GM18858 (cell line): ENCODE measurements around the gene SLCO4C1.
"Not testable (repeated sequence)": the region's sequence is repeated elsewhere in the genome, so short reads cannot be mapped to it uniquely, and the experiment has no call there.

Source experiments
- ATAC-seq: cut with Tn5 transposase; IDR thresholded peaks from one replicate; pipeline ENCODE4 v1.9.1; 2021; ENCODE audit not compliant: unreplicated experiment

The SLCO4C1 gene, protein sequence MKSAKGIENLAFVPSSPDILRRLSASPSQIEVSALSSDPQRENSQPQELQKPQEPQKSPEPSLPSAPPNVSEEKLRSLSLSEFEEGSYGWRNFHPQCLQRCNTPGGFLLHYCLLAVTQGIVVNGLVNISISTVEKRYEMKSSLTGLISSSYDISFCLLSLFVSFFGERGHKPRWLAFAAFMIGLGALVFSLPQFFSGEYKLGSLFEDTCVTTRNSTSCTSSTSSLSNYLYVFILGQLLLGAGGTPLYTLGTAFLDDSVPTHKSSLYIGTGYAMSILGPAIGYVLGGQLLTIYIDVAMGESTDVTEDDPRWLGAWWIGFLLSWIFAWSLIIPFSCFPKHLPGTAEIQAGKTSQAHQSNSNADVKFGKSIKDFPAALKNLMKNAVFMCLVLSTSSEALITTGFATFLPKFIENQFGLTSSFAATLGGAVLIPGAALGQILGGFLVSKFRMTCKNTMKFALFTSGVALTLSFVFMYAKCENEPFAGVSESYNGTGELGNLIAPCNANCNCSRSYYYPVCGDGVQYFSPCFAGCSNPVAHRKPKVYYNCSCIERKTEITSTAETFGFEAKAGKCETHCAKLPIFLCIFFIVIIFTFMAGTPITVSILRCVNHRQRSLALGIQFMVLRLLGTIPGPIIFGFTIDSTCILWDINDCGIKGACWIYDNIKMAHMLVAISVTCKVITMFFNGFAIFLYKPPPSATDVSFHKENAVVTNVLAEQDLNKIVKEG

DNA sequence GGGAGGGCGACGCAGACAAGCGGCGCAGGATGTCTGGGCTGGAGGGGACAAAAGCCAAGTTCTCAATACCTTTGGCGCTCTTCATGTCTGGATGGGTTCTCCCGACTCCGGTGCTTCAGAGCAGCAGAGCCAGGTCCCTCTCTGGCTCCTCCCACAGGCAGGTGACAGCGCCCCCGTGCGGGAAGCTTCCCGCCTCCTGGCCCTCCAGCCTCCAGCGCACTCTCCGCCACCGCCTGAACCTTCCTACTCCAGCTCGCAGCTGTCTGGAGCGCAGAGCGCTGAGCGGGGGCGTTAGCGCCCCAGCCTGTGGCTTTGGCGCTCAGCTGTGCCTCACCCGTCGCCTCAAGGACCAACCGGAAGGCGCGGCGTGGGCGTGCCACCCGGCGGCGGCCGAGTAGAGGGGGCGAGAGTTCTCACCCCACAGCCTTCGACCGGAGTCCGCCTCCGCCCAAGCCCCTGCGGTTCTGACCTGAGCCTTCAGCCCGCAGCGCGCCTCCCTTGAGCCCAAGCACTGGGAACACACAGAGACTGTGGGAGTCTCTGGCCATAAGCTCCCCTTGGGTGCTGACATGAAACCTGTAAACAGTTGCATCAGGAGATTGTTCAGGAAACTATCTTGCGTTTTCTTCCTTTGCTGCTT lies at the start of gene SLCO4C1:
SLCO4C1 (minus strand) TSS at position 107 of the 640 bp plus-strand sequence; CDS start at position 85, 22 bp downstream.
- ATAC-seq, result peak; percentile 98

DNA sequence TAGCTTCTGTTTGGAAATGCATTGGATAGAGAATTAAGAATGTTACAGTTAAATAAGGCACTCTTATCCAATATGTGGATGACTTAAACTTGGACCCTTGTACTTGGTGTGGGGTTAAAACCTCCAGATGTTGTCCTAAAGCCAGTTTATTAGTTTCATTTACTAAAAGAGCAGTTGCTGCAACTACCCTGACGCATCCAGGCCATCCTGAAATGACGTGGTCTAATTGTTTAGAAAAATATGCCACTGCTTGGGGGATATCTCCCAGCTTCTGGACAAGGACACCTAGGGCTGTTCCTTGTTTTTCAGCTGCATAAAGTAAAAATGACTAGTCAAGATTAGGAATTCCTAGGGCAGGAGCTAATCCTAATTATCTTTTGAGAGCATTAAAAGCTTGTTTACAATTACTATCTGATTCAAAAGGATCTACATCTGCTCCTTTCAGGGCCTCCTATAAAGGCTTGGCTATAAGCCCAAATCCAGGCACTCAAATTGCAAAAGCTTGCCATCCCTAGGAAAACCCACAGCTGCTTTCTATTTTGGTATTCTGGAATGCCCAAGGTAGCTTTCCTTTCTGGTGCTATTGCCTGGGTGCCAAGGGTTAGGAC lies 45.7 kb upstream of the SLCO4C1 start:
- no peak for ATAC-seq

DNA sequence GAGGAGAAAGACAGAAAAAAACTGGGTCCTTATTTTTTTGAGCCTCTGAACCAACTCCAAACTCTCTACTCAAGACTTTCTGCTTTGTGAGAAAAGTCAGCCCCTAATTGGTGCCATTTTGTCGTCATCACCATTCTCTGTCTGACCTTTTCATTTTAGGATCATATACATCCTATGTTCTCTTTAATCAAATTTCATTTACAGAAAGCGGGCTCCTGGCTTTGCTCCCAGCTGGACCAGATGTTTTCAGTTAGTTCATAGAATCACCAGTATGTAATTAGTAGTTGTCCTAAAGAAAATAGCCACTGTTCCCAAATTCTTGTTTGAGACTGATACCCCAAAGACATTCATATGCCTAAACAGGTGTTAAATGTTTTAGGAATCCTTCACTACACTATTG lies 28.6 kb upstream of the SLCO4C1 start:
- no peak for ATAC-seq

DNA sequence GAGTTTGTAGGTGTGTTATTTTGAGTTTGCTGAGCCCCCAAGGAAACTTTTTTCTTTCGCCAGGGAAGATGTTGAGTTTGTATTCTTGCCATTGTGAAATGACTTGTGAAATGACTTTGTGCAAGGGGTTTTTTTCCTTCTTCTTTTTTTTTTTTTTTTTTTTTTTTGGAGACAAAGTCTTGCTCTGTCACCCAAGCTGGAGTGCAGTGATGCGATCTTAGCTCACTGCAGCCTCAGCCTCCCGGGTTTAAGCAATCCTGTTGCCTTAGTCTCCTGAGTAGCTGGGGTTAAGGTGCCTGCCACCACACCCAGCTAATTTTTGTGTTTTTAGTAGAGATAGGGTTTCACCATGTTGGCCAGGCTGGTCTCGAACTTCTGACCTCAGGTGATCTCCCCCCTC lies 22.7 kb upstream of the SLCO4C1 start:
- not testable (repeated sequence) for ATAC-seq

DNA sequence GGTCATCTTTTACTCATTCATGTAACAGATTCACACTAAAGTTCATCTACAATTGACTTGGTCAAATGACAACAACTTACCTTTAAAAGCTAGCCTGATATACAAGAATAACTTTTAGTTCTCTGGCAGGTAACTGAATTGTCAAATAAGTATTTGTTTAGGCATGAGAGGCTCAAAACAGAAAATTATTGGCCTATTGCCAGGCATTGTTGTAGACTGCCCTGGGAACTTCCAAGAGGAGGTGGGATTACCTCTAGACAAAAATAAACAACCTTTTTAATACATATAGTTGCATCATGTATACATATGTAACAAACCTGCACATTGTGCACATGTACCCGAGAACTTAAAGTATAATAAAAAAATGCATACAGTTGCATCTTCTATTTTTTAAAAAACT lies 18.2 kb upstream of the SLCO4C1 start:
- no peak for ATAC-seq

DNA sequence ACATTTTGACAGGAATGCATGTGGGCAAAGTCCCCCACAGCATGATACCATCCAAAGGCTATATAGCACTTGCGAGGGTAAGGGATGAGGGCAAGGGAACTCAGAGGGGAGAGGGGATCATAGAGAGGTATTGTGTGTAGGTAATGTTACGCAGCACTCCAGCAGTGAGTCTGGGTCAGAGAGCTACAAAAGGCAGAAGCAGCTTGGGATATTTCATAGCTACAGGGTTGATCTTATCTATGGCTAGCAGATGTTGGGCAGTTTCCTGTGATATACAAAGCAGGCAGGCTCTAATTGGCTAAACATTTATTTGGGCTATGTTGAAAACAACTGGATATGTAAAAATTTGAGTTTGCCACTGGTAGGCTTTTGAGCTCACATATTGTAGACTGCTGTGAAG lies 17.8 kb upstream of the SLCO4C1 start:
- ATAC-seq, result no peak

DNA sequence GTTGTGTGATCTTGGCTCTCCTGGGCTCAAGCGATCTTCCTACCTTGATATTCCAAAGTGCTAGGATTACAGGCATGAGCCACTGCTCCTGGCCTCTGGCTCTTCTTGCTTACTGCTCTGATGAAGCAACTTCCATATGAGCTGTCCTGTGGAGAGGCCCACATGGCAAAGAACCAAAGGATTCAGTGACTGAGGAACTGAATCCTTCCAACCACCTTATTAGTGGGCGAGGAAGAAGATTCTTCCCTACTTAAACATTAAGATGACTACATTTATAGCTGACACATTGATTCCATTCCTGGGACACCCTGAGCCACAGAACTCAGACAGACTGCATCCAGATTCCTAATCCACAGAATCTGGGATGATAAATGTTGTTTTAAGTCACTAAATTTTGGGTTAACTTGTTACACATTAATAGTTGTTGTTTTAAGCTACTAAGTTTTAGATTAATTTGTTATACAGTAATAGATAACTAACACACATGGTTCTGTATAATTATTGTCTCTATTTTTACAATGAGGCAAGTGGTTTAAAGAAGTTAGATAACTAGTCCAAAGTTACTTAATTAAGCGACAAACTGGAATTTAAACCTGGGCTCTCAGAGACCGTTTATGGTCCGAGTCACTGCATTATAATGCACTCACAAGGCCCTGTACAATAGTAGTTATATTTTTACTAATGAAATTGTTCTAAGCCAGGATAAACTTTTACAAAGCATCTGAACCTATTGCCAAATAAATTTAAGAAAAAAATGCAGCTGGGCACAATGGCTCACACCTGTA lies 16.7 kb upstream of the SLCO4C1 start:
- no peak for ATAC-seq

DNA sequence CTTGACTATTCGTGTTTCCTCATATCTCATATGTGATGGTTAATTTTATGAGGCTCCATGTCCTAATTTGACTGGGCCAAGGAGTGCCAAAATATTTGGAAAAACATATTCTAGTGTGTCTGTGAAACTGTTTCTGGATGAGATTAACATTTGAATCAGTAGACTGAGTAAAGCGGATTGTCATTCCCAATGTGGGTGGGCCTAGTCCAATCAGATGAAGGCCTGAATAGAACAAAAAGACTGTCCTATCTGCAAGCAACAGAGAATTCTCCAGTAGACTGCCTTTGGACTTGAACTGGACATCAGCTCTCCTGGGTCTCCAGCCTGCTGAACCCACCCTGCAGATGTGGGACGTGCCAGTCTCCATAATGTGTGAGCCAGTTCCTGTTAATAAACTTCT lies 13.5 kb upstream of the SLCO4C1 start:
- ATAC-seq, result no peak

DNA sequence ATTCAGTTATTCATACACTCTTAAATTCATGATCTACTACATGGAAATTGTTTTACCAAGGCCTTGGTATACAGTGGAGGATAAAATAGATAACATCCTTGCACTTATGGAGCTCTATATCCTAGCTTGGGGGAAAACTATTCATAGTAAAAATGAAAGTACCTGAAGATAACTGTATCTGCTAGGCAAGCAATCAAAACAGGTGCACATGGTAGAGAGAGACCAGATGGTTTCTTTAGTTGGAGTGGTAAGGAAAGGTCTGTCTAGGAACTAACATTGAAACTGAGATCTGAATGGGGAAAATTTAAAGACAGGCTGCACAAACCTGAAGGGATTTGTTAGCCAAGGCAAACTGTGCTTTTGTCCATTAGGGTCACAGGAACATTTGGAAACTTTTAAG lies 11.1 kb upstream of the SLCO4C1 start:
- no peak for ATAC-seq

DNA sequence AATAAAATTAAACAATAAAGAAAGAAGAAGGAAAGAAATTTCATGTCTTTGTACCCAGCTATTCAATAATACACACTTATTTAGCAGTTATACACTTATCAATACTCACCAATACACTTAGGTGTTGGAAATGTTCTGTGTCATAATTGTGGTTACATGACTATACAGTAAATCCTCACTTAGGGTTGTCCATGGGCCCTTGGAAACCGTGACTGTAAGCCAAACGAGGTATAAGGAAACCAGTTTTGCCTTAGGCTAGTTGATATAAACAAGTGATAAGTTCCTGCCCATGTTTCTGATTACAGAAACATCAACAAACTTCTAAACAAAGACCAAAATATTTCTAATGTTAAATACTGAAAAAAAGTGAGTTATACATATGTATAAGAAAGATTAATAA lies 10.0 kb upstream of the SLCO4C1 start:
- no peak for ATAC-seq

DNA sequence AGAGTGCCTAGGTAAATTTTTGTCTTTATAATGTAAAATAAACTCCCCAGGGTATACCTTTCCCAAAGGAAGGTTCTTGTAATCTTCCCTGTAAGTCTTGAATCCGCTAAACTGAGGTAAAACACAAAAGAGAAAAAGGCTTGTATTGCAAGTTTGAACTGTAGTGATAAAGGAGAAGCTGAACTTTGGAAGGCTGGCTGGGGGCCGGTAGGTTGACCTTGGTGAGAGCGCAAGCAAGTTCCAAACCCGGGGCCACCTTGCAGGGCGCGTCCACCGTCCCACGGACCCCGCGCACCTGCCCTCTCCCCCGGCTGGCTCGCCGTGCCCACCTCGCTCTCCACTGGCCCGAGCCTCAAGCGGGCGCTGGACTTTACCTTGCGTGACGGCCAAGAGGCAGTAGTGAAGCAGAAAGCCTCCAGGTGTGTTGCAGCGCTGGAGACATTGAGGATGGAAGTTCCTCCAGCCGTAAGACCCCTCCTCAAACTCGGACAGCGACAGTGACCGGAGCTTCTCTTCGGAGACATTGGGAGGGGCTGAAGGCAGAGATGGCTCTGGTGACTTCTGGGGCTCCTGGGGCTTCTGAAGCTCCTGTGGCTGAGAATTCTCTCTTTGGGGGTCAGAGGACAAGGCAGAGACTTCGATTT lies 428 bp downstream of the SLCO4C1 start:
- no peak for ATAC-seq

DNA sequence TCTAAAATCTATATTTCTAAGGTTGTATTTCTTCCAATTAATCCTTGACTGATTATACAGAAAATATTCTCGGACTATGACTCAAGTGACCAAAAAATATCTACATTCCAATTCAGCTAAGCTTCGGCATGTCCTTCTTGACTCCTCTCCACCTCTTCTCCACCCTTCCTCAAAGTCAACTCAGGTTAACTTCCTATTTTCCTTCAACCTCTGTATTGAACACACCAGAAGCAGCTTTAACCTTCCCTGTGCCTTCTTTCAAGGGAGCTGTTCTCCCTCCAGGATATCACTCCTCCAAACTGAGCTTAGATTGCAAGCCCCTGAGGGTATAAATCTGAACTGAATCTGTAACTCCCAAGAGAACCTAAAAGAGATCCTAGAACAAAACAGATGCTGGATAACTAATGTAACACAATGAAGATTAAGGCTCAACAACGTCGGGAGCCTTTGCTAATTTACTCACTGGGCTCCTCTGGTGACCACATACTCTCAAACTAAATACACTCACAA lies 1.1 kb downstream of the SLCO4C1 start:
- ATAC-seq, result no peak

DNA sequence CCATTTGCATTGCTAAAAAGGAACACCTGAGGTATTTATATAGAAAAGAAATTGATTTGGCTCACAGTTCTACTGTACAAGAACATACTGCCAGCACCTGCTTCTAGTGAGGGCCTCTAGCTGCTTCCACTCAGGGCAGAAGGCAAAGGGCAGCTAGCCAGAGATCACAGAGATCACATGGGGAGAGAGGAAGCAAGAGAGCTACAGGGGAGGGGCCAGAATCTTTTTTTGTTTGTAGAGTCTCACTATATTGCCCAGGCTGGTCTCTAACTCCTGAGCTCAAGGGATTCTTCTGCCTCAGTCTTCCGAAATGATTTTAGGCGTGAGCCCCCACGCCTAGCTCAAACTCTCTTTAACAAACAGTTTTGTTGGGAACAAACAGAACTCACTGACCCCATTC lies 6.1 kb downstream of the SLCO4C1 start:
- no peak for ATAC-seq

DNA sequence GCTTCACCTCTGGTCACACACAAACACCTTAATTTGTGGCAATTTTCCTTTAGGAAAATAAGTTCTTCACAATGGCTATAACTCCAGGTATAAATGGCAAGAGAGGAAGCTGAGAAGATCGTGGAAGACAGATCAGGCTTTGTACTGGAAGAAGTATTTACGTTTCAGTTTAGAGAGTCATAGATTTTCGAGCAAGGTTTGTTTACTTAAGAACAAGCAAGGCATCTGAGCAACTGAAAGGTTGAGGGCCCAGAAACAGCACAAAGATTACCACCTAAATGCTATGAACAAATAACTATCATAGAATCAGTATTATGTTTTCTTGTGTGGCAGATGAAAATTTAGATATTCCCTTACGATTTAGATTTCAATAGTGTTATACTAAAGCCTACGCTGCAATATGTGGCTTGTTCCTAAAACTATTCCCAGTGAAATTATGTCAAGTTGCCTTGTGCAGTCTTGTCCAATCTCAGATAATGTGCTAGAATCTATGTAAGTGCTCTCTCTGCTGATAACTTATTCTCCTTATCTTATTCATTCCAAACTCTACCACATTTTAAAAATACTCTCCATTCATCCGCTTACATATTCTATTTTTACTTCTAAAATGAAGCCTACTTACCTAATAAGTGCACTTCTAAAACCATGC lies 6.7 kb downstream of the SLCO4C1 start:
- ATAC-seq, result no peak

DNA sequence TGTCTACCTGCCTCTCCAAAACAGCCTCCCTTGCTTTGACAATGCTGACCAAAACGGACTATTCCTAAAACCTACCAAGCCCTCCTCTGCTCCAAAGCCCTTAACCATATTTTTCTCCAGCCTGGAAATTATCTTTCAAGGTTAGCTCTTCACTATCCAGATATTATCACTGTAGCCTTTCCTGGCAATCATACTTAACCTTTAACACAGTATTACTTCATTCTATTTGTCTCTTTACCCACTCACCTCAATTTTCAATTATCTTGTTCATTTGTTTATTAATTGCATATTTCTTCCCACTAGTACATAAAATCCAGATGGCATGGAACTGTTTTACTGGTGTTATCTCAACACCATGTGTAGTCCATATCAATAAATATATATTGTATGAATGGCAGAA lies 7.5 kb downstream of the SLCO4C1 start:
- ATAC-seq, result no peak

DNA sequence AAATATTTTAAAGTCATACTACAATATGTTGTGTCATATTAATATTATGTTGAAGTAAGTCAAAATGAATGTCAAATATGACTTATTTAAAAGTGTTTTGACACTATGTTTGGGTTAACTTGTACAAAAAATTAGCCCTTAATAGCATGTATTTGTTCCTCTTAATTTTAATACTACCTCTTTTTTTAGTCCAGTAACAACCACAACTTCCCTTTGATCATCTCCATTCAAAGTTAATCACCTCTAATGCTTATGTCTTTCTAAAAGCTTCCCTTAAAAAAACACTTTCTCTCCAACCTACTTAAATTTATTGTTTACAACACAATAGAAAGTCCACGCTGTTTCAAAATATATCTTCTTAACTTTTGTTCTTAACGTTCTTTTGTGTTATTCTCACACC lies 9.6 kb downstream of the SLCO4C1 start:
- no peak for ATAC-seq

DNA sequence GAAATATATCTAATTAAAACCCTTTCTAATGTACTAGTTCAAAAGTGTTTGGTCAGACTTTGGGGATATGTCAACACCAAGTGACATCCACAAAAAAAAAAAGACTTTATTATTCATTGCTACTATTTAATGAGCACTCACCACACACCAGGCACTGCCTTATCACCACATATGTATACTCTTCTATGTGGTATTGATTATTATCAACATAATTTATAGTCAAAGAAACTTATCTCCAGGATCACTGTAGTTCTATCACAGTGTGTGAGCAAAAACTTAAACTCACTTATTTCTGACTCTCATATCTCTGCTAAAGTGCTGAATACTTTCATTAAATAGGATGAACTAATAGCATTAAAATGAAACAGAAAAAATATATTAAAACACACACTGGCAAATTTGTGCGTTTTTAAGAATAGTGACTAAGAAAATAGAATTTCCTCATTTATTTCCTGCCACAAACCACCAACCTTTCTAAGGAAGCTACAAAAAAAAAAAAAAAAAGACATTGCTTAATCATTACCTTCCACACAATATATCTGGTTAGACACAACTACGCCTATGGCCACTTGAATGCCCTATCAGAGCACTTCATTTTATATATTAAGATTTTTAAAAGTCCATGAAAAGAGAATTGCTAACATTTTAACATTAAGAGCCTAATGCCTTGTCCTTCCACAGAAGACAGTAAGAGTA lies 12.8 kb downstream of the SLCO4C1 start:
- ATAC-seq, result peak; percentile 43

DNA sequence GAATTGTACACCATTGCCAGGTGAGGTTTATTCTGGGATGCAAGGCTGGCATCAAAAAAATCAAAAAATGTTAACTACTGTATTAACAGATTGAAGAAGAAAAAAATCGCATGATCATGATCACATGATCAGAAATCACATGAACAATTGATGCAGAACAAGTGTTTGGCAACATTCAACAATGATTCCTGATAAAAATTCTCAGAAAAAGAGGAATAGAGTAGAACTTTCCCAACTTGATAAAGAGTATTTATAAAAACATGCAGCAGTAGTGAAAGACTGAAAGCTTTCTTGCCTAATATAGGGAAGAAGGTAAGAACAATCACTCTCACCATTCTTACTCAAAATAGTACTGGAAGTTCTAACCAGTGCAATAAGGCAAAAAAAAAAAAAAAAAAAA lies 16.4 kb downstream of the SLCO4C1 start:
- no peak for ATAC-seq

DNA sequence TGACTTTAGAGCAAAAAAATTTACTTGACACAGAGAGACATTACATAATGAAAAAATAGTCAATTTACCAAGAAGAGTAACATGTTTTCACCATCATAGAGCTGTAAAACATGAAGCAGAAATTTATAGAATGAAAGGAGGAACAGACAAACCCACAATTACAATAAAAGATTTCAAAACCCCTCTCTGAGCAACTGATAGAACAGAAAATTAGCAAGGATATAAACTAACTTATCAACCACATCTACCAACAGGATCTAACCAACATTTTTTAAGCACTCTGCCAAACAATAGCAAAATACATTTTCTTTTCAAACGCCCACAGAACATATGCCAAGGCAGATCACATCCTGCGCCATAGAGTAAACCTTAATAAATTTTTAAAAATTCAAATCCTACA lies 17.9 kb downstream of the SLCO4C1 start:
- no peak for ATAC-seq
